Adrenal gland (tissue), 5 donors: ENCODE results near the gene AACS.

Experiments used
- CTCF ChIP-seq, 6 experiments: fragments of 450-650 bp in 4 of 6; fragments of 200-600 bp in 2 of 6; sonication (generic) in 1 of 6; IDR thresholded peaks; 1 replicate in 5 of 6; 2 replicates in 1 of 6; pipeline versions ENCODE4 v1.5.1 to v1.8.0; 2016 to 2021; ENCODE audit warnings: antibody characterized with exemption in 6 of 6, mild to moderate bottlenecking in 2 of 6, moderate library complexity in 1 of 6
- POLR2A ChIP-seq, 2 donors: fragments of 450-650 bp; IDR thresholded peaks; one replicate each; pipeline ENCODE4 v1.6.1; 2017; ENCODE audit warnings: antibody characterized with exemption in 2 of 2, mild to moderate bottlenecking in 2 of 2, moderate library complexity in 1 of 2
- donor health status: DM: no; HTN: no; CAD: no.

GRCh38 chr12:125056306-125056705 is 8.9 kb upstream of the AACS start:
- TF ChIP-seq POLR2A (IDR thresholded peaks at IDR 0.05) (no peak), CTCF (IDR thresholded peaks at IDR 0.05) (no peak)
